ENCODE measurements around the gene EP400. TPM values are rescaled to one million over a fixed set of nuclear protein-coding genes. Genes with fewer than 3 reads are reported as not detected.

Gene EP400
- total RNA-seq, 1 experiment from 2014 or later = 61.7 TPM

- Histone ChIP-seq H3K79me2 (ENCODE audit: insufficient read depth, low read length) (no peaks in the 10 kb centered on the region), H3K9ac (ENCODE audit: extremely low read depth, insufficient read length, low read length) (no peak overlapping the region), H2BK5ac (ENCODE audit: insufficient read length, low read length) (no peak overlapping the region), H3K18ac (ENCODE audit: insufficient read length, low read depth, low read length) (no peak overlapping the region), H4K91ac (ENCODE audit: insufficient read length, low read depth, low read length) (no peak overlapping the region), H3K56ac (ENCODE audit: insufficient read length, low read depth, low read length) (no peak overlapping the region), H4K5ac (ENCODE audit: insufficient read length, low read depth, low read length) (no peak overlapping the region), H2AK5ac (ENCODE audit: insufficient read length, low read length) (no peak overlapping the region), H2BK20ac (ENCODE audit: low read depth, low read length, poor library complexity, severe bottlenecking) (no peak overlapping the region), H3K27me3 (ENCODE audit: insufficient read depth, low read length) (no peaks in the 10 kb centered on the region), H2BK12ac (ENCODE audit: insufficient read length, low read depth, low read length) (no peak overlapping the region), H3K79me1 (ENCODE audit: insufficient read depth, low read depth, low read length, poor library complexity, severe bottlenecking) (no peaks in the 10 kb centered on the region), H3K23me2 (ENCODE audit: insufficient read length, low read depth, low read length, poor library complexity, severe bottlenecking) (no peaks in the 10 kb centered on the region), H3T11ph (ENCODE audit: low read length) (no peak overlapping the region), H3K27ac (ENCODE audit: insufficient read length, low read depth, low read length) (no peak overlapping the region), H4K8ac (replicated peaks; ENCODE audit: insufficient read length, low read depth, low read length) (no peak overlapping the region), H2BK15ac (ENCODE audit: low read depth, low read length) (no peak overlapping the region), H3K4me2 (ENCODE audit: insufficient read depth, insufficient read length, low read length) (no peak overlapping the region), H3K4ac (ENCODE audit: low read depth, low read length) (no peak overlapping the region), H3K4me1 (ENCODE audit: insufficient read depth, low read length) (no peaks in the 10 kb centered on the region), H3K14ac (ENCODE audit: insufficient read depth, low read length) (no peak overlapping the region), H2BK120ac (ENCODE audit: low read depth, low read length, poor library complexity, severe bottlenecking) (no peak overlapping the region), H2AFZ (ENCODE audit: low read length) (no peak overlapping the region), H3K23ac (ENCODE audit: insufficient read length, low read depth, low read length) (no peak overlapping the region), H4K20me1 (ENCODE audit: control insufficient read depth, insufficient read depth, insufficient read length) (peaks cover 3% of the 10 kb centered on the region), H3K9me3 (ENCODE audit: control insufficient read depth, low read depth, low read length) (no peaks in the 10 kb centered on the region)
- Mint-ChIP-seq H3K27me3 (ENCODE audit: low read depth) (no peaks in the 10 kb centered on the region), H3K36me3 (ENCODE audit: insufficient read depth in 1 of 3, low read depth in 3 of 3) (peaks cover 12 to 50% (median 48%) of the 10 kb centered on the region in 3 experiments; a peak in 6 of 7 replicates), H3K4me1 (0 out of 4 replicates have a peak, but pooled peaks cover 0 to 2% of the 10 kb centered on the region in 2 experiments), H3K9me3 (no peaks in the 10 kb centered on the region), H3K4me3 (no peak overlapping the region), H3K27ac (no peak overlapping the region)
- TF ChIP-seq, protein P1, sequence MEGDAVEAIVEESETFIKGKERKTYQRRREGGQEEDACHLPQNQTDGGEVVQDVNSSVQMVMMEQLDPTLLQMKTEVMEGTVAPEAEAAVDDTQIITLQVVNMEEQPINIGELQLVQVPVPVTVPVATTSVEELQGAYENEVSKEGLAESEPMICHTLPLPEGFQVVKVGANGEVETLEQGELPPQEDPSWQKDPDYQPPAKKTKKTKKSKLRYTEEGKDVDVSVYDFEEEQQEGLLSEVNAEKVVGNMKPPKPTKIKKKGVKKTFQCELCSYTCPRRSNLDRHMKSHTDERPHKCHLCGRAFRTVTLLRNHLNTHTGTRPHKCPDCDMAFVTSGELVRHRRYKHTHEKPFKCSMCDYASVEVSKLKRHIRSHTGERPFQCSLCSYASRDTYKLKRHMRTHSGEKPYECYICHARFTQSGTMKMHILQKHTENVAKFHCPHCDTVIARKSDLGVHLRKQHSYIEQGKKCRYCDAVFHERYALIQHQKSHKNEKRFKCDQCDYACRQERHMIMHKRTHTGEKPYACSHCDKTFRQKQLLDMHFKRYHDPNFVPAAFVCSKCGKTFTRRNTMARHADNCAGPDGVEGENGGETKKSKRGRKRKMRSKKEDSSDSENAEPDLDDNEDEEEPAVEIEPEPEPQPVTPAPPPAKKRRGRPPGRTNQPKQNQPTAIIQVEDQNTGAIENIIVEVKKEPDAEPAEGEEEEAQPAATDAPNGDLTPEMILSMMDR (conservative IDR thresholded peaks at IDR 0.05) = no peak
- no CpG with 5 or more reads among the region's 8 CpGs for WGBS (ENCODE audit: extremely low coverage, insufficient read length, low lambda C conversion rate)
- no peak for DNase-seq
These were observed 36.1 kb upstream of the EP400 start for GRCh38 chr12:131913666-131914065.
